ENCODE measurements around the gene RMI1.

RMI1 gene

DNA sequence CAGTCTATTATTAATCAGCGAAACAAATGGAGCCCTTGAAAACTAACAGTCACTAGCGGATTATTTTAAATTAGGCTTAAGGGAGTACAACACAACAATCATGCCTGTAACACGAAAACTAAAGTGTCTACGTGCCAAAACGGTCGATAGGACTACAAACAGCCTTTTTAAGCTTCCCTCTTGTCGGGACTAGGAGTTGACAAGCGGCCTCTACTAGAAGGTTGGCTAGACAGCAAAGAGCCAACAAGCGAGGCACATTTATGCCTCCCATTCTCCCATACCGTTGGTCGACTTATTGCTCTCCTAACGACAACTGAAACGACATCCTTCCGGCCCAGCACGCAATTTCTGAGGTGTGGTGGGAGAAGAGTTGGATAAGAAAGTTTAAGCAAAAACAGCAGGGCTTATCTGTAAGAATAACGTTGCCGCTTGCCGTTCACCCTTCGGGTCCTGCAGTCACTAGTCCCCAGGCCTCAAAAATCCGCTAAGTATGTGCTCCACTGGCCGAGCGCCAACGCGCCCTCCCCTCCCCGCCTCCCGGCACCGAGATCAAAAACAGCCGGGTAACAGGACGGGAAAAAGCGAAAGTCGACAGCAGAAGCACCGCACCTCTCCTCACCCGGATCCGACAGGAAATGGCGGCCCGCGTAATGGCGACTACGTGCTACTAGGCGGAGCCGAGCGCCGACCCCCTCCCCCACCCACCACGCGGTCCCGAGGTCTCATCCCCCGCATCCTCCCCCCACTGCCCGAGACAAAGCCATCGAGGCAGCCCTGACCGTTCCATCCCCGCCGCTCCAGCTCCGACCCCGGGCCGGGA lies 1.4 kb upstream of the RMI1 start:
- H3K4me1 Mint-ChIP-seq = peaks cover 28% of the 10 kb centered on the region
- peak; percentile 42 for ATAC-seq (ENCODE audit: low read depth)
- H3K9me3 Mint-ChIP-seq = no peaks in the 10 kb centered on the region
- H3K27me3 Mint-ChIP-seq = no peaks in the 10 kb centered on the region
- H3K4me3 Mint-ChIP-seq = peak overlapping the region; percentile 99
- DNase-seq (ENCODE audit: low spot score in 2 of 2) = peak; percentile 71 to 73
- H3K27ac Mint-ChIP-seq = peak overlapping the region; percentile 100
- H3K36me3 Mint-ChIP-seq = peaks cover 27% of the 10 kb centered on the region

DNA sequence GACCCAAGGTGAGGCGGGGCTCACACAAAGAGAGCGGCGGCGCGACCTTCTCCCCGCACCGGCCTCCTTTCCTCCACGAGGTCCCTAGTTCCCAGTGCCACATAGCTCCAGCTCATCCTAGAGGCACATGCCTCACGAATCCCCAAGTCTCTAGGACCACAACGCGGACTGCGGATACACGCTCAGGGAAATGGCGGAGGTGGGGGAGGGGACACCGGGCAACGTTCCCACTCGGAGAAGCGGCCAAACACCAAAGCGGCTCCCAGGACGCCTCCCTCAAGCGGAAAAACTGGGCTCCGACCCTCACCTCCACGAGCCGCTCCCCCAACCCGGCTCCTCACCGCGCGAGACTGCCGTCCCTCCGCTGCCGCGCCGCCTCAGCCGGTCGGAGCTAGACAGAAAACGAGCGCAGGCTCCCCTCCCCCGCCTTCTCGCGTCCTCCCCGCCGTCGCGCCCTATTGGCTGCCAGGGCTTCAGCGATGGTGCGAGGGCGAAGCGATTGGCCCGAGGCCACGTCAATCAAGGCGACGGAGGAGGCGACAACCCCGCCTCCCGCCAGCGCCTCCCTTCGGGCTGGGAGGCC lies 702 bp upstream of the RMI1 start, which contains the start of gene HNRNPK:
Gene HNRNPK (minus strand): TSS at position 404 of the 583 bp plus-strand sequence. CDS start 1,963 bp downstream, outside the sequence.
- no peaks in the 10 kb centered on the region for H3K9me3 Mint-ChIP-seq
- no peaks in the 10 kb centered on the region for H3K27me3 Mint-ChIP-seq
- peak within 1 kb of the TSS; percentile 100 for H3K27ac Mint-ChIP-seq
- peaks cover 20% of the 10 kb centered on the region for H3K36me3 Mint-ChIP-seq
- ATAC-seq (ENCODE audit: low read depth) = peak; percentile 80
- peaks cover 21% of the 10 kb centered on the region for H3K4me1 Mint-ChIP-seq
- peak in 1 of 2 donors; percentile 100 for DNase-seq (ENCODE audit: low spot score in 2 of 2)
- H3K4me3 Mint-ChIP-seq = peak within 1 kb of the TSS; percentile 99

GRCh38 chr9:83981126-83981871 lies 694 bp downstream of the RMI1 start:
- peak overlapping the region; percentile 100 for H3K27ac Mint-ChIP-seq
- peak in 1 of 2 donors; percentile 46 for DNase-seq (ENCODE audit: low spot score in 2 of 2)
- peaks cover 8% of the 10 kb centered on the region for H3K36me3 Mint-ChIP-seq
- ATAC-seq (ENCODE audit: low read depth) = no peak
- peaks cover 16% of the 10 kb centered on the region for H3K4me1 Mint-ChIP-seq
- peak overlapping the region; percentile 99 for H3K4me3 Mint-ChIP-seq
- H3K27me3 Mint-ChIP-seq = no peaks in the 10 kb centered on the region
- H3K9me3 Mint-ChIP-seq = no peaks in the 10 kb centered on the region

DNA sequence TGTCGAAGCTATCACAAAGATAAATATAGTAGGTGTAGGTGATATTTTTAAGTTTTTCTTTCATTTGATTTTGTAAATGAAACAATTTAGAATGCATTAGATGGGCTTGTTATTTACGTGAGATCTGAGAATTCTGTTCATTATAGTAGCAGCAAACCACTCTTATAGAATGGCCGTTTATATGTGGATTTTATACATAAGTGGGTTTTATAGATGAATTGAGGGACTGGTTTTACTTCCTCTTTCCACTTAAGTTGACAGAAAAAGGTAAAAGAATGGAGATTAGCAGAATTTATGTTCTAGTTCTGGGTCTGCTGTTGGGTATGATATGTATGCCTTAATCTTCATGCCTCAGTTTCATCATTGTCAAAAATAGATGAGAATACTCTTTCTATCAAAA lies 5.6 kb downstream of the RMI1 start:
- no peaks in the 10 kb centered on the region for H3K27me3 Mint-ChIP-seq
- peak overlapping the region; percentile 51 for H3K4me3 Mint-ChIP-seq
- H3K27ac Mint-ChIP-seq = no peak overlapping the region
- H3K4me1 Mint-ChIP-seq = peaks cover 20% of the 10 kb centered on the region
- no peak for DNase-seq (ENCODE audit: low spot score in 2 of 2)
- no peaks in the 10 kb centered on the region for H3K9me3 Mint-ChIP-seq
- H3K36me3 Mint-ChIP-seq = peaks cover 8% of the 10 kb centered on the region
- ATAC-seq (ENCODE audit: low read depth) = peak; percentile 76

- H3K36me3 Mint-ChIP-seq = peaks cover 10% of the 10 kb centered on the region
- ATAC-seq (ENCODE audit: low read depth) = no peak
- no peak for DNase-seq (ENCODE audit: low spot score in 2 of 2)
- H3K9me3 Mint-ChIP-seq = no peaks in the 10 kb centered on the region
- H3K27me3 Mint-ChIP-seq = no peaks in the 10 kb centered on the region
- H3K4me3 Mint-ChIP-seq = no peak overlapping the region
- H3K27ac Mint-ChIP-seq = no peak overlapping the region
- peaks cover 15% of the 10 kb centered on the region for H3K4me1 Mint-ChIP-seq
Measured at GRCh38 chr9:83986765-83987401, 6.3 kb downstream of the RMI1 start.

- DNase-seq (ENCODE audit: low spot score in 2 of 2) (no peak), ATAC-seq (ENCODE audit: low read depth) (no peak)
- peaks cover 10% of the 10 kb centered on the region for H3K36me3 Mint-ChIP-seq
- H3K27me3 Mint-ChIP-seq = no peaks in the 10 kb centered on the region
- H3K27ac Mint-ChIP-seq = no peak overlapping the region
- H3K9me3 Mint-ChIP-seq = no peaks in the 10 kb centered on the region
- no peak overlapping the region for H3K4me3 Mint-ChIP-seq
- H3K4me1 Mint-ChIP-seq = peaks cover 15% of the 10 kb centered on the region
Measured at GRCh38 chr9:83987402-83987791, 6.8 kb downstream of the RMI1 start.

GRCh38 chr9:83988411-83988810 lies 7.8 kb downstream of the RMI1 start:
- Mint-ChIP-seq H3K36me3 (peaks cover 10% of the 10 kb centered on the region), H3K4me1 (peaks cover 15% of the 10 kb centered on the region), H3K9me3 (no peaks in the 10 kb centered on the region), H3K4me3 (no peak overlapping the region), H3K27ac (no peak overlapping the region), H3K27me3 (no peaks in the 10 kb centered on the region)
- DNase-seq (ENCODE audit: low spot score in 2 of 2) (no peak), ATAC-seq (ENCODE audit: low read depth) (no peak)

DNA sequence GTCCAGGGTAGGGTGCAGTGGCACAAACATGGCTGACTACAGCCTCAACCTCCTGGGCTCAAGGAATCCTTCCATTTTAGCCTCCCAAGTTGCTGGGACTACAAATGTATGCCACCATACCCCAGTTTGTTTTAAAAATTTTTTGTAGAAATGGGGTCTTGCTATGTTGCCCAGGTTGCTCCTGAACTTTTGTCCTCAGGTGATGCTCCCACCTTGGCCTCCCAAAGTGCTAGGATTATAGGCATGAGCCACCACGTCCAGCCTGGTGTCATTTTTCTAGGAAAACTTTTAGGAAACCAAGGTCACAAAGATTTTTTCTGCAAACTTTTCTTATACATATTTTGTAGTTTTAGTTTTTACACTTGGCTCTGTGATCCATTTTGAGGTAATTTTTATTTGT lies 10.8 kb downstream of the RMI1 start:
- Mint-ChIP-seq H3K4me1 (peaks cover 15% of the 10 kb centered on the region), H3K27ac (no peak overlapping the region), H3K27me3 (no peaks in the 10 kb centered on the region), H3K9me3 (no peaks in the 10 kb centered on the region), H3K36me3 (peaks cover 14% of the 10 kb centered on the region), H3K4me3 (no peak overlapping the region)
- DNase-seq (ENCODE audit: low spot score in 2 of 2) = no peak
- no peak for ATAC-seq (ENCODE audit: low read depth)

- H3K9me3 Mint-ChIP-seq = no peaks in the 10 kb centered on the region
- H3K36me3 Mint-ChIP-seq = peaks cover 14% of the 10 kb centered on the region
- no peak for ATAC-seq (ENCODE audit: low read depth)
- no peak overlapping the region for H3K27ac Mint-ChIP-seq
- peaks cover 9% of the 10 kb centered on the region for H3K4me1 Mint-ChIP-seq
- DNase-seq (ENCODE audit: low spot score in 2 of 2) = no peak
- no peaks in the 10 kb centered on the region for H3K27me3 Mint-ChIP-seq
- H3K4me3 Mint-ChIP-seq = no peak overlapping the region
Measured at GRCh38 chr9:83992407-83992806, 11.8 kb downstream of the RMI1 start.

DNA sequence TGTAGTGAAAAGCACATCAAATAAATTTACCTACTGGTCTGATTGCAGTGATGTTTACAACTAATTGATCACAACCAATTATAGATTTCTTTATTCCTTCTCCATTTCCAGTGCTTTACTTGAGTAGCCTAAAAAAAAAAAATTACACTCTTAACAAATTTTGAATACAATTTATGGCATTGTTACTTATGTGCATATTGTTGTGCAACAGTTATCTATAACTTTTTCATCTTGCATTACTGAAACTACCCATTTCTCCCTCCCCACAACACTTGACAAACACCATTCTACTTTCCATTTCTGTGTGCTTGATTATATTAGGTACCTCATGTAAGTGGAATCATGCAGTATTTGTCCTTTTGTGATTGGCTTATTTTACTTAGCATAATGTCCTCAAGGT lies 12.3 kb downstream of the RMI1 start:
- ATAC-seq (ENCODE audit: low read depth) = no peak
- no peak for DNase-seq (ENCODE audit: low spot score in 2 of 2)
- Mint-ChIP-seq H3K9me3 (no peaks in the 10 kb centered on the region), H3K36me3 (peaks cover 14% of the 10 kb centered on the region), H3K4me1 (peaks cover 8% of the 10 kb centered on the region), H3K27ac (no peak overlapping the region), H3K4me3 (no peak overlapping the region), H3K27me3 (no peaks in the 10 kb centered on the region)

- Mint-ChIP-seq H3K27me3 (no peaks in the 10 kb centered on the region), H3K36me3 (peaks cover 7% of the 10 kb centered on the region), H3K4me3 (no peak overlapping the region), H3K4me1 (peaks cover 2% of the 10 kb centered on the region), H3K27ac (no peak overlapping the region), H3K9me3 (no peaks in the 10 kb centered on the region)
- no peak for DNase-seq (ENCODE audit: low spot score in 2 of 2)
- ATAC-seq (ENCODE audit: low read depth) = no peak
Measured at GRCh38 chr9:83996126-83996525, 15.5 kb downstream of the RMI1 start.

DNA sequence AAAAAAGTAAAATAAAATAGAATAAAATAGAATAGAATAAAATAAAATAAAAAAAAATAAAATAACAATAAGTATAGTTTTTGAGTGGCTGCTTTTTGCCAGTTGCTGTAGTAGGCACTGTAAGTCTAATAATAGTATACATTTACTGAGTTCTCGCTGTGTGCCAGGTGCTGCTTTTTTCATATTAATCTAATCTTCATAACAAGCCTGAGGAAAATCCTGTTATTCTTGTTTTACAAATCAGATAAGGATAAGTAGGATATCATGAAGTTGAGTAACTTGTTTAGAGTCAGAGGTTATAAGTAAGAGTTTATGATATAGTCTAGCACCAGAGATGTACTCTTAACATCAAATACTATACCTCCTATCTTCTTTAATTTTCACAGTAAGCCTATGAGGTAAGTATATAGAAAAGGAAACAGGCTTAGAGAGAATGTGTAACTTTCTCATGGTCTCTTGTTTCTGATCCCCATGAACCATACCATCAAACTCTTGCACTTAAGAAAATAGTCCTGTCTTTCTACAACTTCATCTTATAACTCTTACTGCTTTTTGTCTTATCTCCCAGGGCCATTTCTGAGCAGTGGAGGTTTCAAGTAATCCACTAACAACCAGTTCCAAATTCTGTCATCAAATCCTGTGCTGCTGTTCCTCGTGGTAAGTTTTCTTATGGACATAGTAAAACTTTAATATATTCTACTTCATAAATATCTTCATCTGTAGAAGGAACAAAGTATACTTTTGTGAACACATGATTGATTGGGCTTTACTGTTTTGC lies 18.7 kb downstream of the RMI1 start:
- Mint-ChIP-seq H3K27ac (no peak overlapping the region), H3K4me1 (peaks cover 11% of the 10 kb centered on the region), H3K4me3 (no peak overlapping the region), H3K36me3 (peaks cover 9% of the 10 kb centered on the region), H3K27me3 (no peaks in the 10 kb centered on the region), H3K9me3 (no peaks in the 10 kb centered on the region)
- ATAC-seq (ENCODE audit: low read depth) (no peak), DNase-seq (ENCODE audit: low spot score in 2 of 2) (no peak)

- H3K36me3 Mint-ChIP-seq = peaks cover 12% of the 10 kb centered on the region
- H3K9me3 Mint-ChIP-seq = no peaks in the 10 kb centered on the region
- H3K4me3 Mint-ChIP-seq = no peak overlapping the region
- DNase-seq (ENCODE audit: low spot score in 2 of 2) (no peak), ATAC-seq (ENCODE audit: low read depth) (no peak)
- peaks cover 11% of the 10 kb centered on the region for H3K4me1 Mint-ChIP-seq
- no peaks in the 10 kb centered on the region for H3K27me3 Mint-ChIP-seq
- H3K27ac Mint-ChIP-seq = no peak overlapping the region
Measured at GRCh38 chr9:84000186-84000585, 19.6 kb downstream of the RMI1 start.

All from memory B cell (primary cell).